SK-N-MC (cell line): ENCODE data around the gene FGF14.

ENCODE experiments used
- EZH2 ChIP-seq: fragments of 200-600 bp; sonication (generic); IDR thresholded peaks from one replicate; pipeline ENCODE4 v1.6.1; 2017; ENCODE audit warnings: antibody characterized with exemption
- POLR2AphosphoS5 ChIP-seq: IDR thresholded peaks from 2 replicates; pipeline ENCODE4 v1.6.1; 2012; ENCODE audit warnings: mild to moderate bottlenecking, low read depth, low read length, borderline replicate concordance

DNA sequence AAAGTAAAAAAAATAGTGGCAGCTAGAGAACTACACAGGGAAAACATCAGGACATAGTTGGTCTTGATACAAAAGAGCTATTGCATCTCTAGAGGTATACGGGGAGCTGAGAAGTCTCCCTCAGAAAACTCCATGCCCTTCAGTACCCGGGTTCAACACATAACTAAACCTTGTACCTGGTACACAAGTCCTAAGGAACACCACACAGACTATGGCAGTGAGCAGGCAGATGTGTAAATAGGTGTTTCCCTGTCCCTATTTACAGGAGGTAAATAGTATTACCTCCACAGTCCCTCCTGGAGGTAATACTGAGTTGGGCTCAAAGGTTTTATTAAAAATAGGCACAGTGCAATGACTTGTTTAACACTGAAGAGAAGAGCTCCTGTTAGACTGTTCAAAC lies 5.9 kb downstream of the FGF14 start:
- TF ChIP-seq POLR2AphosphoS5 (no peak), EZH2 (no peak)
